Kidney epithelial cell (primary cell): ENCODE measurements around the gene PCSK5. TPM values are rescaled to one million over a fixed set of nuclear protein-coding genes. Genes with fewer than 3 reads are reported as not detected.

Source experiments
- DNase-seq: peaks from one replicate; pipeline ENCODE4 v3.0.0-alpha.2; 2010; ENCODE audit warnings: low read depth
- H3K27me3 ChIP-seq: 2 replicates; pipeline ENCODE4 v1.6.0; 2011; ENCODE audit warnings: low read length; ENCODE audit not compliant: control insufficient read depth, insufficient read depth
- H3K36me3 ChIP-seq: 2 replicates; pipeline ENCODE4 v1.5.1; 2011; ENCODE audit warnings: low read length; ENCODE audit not compliant: control insufficient read depth, insufficient read depth
- H3K4me3 ChIP-seq: 2 replicates; pipeline ENCODE4 v1.5.1; 2011; ENCODE audit warnings: low read depth, mild to moderate bottlenecking, control low read depth, low read length
- CTCF ChIP-seq: IDR thresholded peaks from 2 replicates; pipeline ENCODE4 v1.5.1; 2011; ENCODE audit warnings: mild to moderate bottlenecking, moderate library complexity, low read length, control low read depth, inconsistent platforms; ENCODE audit not compliant: insufficient read depth, poor library complexity, severe bottlenecking
- total RNA-seq: library from RNA; depleted of rRNA; stranded (reverse); fragments of >200 nt; gene quantifications from 2 replicates; pipeline ENCODE4 v1.2.3, GENCODE V29; 2015

PCSK5 gene
- total RNA-seq, 1 donor from 2014 or later, result 3.8 TPM

GRCh38 chr9:76036762-76037161 is 146.3 kb downstream of the PCSK5 start:
- TF ChIP-seq CTCF, result no peak
- no peak overlapping the region for H3K4me3 ChIP-seq
- no peak for DNase-seq

DNA sequence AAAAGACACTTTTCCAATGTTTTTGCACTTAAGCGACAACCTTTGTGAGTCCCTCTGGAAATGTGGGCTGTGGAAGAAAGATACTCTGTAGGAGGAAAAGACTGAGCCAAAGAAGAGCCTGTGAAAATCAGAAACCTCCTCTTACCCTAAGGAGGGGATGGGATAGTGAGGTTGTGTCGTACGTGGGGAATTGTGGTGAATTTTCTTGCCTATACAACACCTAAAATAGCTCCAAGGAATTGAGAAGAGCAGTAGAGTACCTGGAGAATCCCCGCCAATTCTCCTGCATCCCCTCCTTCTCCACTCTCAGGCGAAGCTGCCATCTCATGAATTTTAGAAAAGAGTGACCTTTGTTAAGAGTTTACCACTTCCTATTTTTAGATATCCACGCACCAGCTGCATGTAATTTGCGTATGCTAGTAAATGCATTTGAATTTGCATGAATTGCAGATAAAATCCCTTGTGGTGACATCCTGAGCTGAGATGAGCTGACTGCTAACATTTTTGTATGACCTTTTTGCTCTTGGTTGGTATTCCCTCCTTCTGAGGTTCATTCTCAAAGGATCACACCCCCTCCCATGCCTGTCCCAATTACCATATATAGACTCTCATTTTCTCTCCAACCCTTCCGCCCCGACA is 147.2 kb downstream of the PCSK5 start:
- no peak for DNase-seq
- no peaks in the 10 kb centered on the region for H3K27me3 ChIP-seq
- no peak for TF ChIP-seq CTCF
- no peak overlapping the region for H3K4me3 ChIP-seq
- no peaks in the 10 kb centered on the region for H3K36me3 ChIP-seq

More at GRCh38 chr9:76036762-76037161, 146.3 kb downstream of the PCSK5 start:
- Histone ChIP-seq H3K36me3 (no peaks in the 10 kb centered on the region), H3K27me3 (no peaks in the 10 kb centered on the region)

DNA sequence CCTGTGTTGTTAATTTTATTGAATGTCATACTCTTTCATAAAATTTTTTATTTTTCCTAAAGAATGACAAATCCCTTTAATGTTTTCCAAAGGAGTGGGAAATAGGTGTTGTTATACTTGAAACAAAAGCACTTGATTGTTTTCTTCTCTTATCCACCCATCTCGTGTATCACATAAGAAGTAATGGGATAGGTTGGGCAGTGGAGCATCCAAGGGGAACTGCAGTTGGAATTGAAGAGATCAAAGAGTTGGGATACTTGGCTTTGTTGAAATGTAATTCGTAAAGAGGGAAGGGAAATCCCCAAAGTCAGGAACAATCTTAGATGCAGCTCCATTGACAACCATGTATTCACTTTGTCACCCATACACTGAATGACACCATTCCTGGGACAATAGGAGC is 148.0 kb downstream of the PCSK5 start:
- DNase-seq, result no peak
- TF ChIP-seq CTCF, result no peak
- no peak overlapping the region for H3K4me3 ChIP-seq
- H3K27me3 ChIP-seq, result no peaks in the 10 kb centered on the region
- H3K36me3 ChIP-seq, result no peaks in the 10 kb centered on the region

- no peak overlapping the region for H3K4me3 ChIP-seq
- H3K36me3 ChIP-seq, result no peaks in the 10 kb centered on the region
- no peak for DNase-seq
- TF ChIP-seq CTCF, result no peak
- H3K27me3 ChIP-seq, result no peaks in the 10 kb centered on the region
Measured at GRCh38 chr9:76044266-76044819, 153.9 kb downstream of the PCSK5 start.

DNA sequence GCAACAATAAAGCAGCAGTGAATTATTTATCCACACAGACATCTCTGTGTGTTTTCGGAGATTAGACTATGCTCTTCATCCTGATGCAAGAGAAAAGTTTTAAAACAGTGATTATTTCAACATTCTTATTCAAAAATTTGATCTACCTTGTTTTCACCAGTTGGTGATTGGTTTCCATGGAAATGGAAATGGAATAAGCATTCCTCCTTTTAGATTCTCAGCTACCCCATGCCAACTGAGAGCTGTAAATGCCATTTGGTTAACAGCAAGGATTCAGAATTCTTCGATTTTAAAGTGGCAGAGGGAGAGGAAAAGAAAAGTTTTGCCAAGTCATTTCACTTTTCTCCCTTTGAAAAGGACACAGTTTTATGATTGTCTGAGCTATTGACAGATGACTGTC is 154.7 kb downstream of the PCSK5 start:
- Histone ChIP-seq H3K36me3 (no peaks in the 10 kb centered on the region), H3K4me3 (no peak overlapping the region), H3K27me3 (no peaks in the 10 kb centered on the region)
- no peak for TF ChIP-seq CTCF
- no peak for DNase-seq

DNA sequence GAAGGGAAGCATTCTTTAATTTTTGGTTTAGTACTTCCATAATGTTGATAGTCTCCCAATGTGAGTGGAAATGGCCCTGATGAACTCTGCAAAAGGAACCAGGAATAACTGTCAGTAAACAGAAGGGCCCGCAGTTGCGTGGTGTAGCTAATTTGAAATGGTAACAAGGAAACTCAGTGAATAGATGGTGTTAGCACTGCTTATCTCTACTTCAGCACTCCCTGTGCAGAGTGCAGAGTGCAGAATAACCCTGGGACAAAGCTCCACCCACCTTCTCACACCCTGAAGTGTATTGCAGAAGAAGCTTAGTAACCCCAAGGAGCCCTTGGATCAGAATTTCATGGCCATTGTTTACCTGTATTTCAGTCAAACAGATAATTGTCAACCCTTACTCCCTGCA is 158.9 kb downstream of the PCSK5 start:
- no peak for DNase-seq
- Histone ChIP-seq H3K27me3 (no peaks in the 10 kb centered on the region), H3K36me3 (no peaks in the 10 kb centered on the region), H3K4me3 (no peak overlapping the region)
- TF ChIP-seq CTCF, result no peak
